T follicular helper cell (primary cell): ENCODE data around the gene SCG3.
"Not testable (repeated sequence)": the region's sequence is repeated elsewhere in the genome, so short reads cannot be mapped to it uniquely, and the experiment has no call there.

ENCODE experiments used
- DNase-seq: peaks from one replicate; pipeline ENCODE4 v3.0.0-alpha.2; 2020; ENCODE audit warnings: low read depth
- total RNA-seq, 2 experiments: gene quantifications; one replicate each; lab custom pipeline; 2026; lab: John Stamatoyannopoulos, UW

Gene SCG3
- 0 reads per million in 2 experiments for total RNA-seq

- peak; percentile 26 for DNase-seq
Measured at GRCh38 chr15:51681303-51681963, at the start of gene SCG3. Gene SCG3 (plus strand): TSS chr15:51681503. CDS start chr15:51681756, 253 bp downstream.

GRCh38 chr15:51634591-51635198, 46.6 kb upstream of the SCG3 start:
- DNase-seq, result no peak

DNA sequence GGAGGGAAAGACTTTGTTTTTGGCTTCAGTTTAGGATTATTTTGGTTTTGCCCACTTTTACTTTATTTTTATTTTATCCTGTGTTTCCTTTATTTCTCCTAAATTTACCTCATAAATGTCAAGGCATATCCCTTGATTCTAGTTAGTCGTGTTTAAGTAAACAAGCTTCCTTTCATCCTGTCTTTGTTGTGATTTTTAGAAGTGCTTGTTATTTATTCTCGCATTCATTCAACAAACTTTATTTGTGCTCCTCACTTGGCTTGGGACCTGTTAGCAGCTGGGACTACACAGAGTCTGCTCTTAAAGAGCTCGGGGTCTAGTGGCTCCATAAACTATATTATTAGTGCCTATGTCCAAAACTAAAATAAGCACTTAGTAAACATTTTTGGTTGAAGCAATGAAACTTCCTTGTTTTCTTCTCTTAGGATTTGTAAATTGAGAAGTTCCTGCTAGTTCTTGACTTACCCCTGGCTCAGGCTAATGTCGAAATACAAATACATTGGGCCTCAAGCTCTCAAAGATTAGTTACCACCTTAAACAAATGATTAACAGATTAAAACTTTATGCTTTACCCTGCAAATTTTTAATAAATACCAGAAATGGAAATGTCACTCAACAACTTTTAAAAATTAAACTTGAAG, 39.7 kb upstream of the SCG3 start:
- DNase-seq, result no peak

- DNase-seq, result no peak
Measured at GRCh38 chr15:51642696-51643095, 38.6 kb upstream of the SCG3 start.

- no peak for DNase-seq
Measured at GRCh38 chr15:51647128-51647562, 34.2 kb upstream of the SCG3 start.

- DNase-seq, result not testable (repeated sequence)
Measured at GRCh38 chr15:51648101-51648500, 33.2 kb upstream of the SCG3 start.

GRCh38 chr15:51648643-51649042, 32.7 kb upstream of the SCG3 start:
- DNase-seq, result not testable (repeated sequence)

DNA sequence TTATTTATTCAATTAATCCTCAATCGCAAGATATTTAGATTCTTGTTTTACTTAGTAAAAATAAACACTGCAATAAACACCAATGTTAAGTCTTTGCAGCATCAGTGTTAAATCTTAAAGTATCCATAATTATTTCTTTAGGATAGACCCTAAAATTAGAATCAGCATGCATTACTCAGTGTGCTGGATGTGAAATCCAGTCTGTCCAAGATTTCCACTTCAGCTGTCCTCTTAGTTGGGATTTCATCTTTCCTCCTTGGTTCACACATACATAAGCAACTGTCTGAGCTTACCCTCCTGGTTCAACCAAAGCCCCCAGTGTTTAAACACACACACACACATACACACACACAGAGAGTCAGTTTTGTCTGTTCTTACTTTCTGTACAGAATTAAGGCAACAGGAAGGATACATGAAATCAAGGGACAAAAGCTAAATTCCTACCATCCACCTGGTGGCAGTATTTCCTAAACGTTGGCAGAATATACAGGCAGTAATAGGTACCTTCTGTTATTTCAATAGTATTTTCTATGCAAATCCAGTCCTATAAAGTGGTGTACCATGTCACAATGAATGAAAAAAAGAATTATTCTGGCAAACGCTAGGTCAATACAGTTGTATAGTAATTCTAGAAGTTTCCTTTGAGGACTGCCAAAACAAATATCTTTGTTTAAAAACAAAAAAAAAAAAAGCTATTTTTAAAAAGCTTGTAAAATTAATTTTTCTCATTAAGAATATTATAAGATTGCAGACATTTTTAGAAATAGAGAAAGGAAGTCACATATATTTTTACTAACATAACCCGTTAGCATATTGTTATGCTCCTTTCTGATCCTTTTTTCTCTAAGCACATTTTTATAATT, 31.4 kb upstream of the SCG3 start:
- DNase-seq, result peak; percentile 25

GRCh38 chr15:51652084-51652668, 29.1 kb upstream of the SCG3 start:
- no peak for DNase-seq

GRCh38 chr15:51655401-51656057, 25.8 kb upstream of the SCG3 start:
- not testable (repeated sequence) for DNase-seq

DNA sequence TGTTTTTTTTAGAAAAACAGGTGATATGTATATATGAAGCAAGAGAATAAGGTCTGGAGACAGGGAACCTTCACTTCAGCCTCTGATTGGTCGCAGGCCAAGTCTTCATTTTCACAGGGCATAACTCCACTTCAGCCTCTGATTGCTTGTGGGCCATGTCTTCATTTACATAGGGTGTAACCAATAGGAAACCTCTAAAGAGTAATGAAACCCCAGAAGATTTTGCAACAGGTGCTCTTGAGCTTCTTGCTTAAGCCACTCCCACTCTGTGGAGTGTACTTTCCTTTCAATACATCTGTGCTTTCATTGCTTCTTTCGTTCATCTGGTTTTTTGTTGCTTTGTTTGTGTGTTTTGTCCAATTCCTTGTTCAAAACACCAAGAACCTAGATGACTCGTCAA, 22.6 kb upstream of the SCG3 start:
- DNase-seq, result no peak

- no peak for DNase-seq
Measured at GRCh38 chr15:51661072-51661471, 20.2 kb upstream of the SCG3 start.

GRCh38 chr15:51667478-51667877, 13.8 kb upstream of the SCG3 start:
- DNase-seq, result no peak

GRCh38 chr15:51668446-51668845, 12.9 kb upstream of the SCG3 start:
- DNase-seq, result no peak

GRCh38 chr15:51669381-51669780, 11.9 kb upstream of the SCG3 start:
- no peak for DNase-seq

DNA sequence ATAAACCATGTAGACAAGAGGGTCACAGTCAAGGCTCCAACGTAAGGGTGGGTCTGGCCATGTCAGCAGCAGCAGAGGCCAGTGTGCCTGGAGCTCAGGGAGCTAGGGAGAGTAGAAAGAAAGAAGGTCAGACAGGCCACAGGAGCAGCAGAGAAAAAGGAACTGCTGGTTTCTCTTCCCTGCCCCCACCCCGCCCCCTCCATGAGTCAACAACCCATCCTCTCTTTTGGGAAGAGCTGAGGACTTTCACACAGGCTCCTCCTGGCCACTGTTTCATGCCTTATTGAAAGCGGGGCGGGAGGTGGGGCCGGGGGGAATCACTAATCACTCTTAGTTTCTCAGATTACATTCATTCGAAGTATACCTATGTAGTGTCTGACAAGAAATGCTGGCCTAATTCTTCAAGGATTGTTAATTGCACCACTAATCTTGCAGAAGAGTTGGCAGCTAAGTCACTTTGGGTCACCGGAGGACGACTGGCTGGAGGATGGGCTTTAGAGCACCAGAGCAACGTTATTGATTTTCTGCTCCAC, 9.1 kb upstream of the SCG3 start:
- no peak for DNase-seq

- no peak for DNase-seq
Measured at GRCh38 chr15:51672913-51673857, 8.1 kb upstream of the SCG3 start.

DNA sequence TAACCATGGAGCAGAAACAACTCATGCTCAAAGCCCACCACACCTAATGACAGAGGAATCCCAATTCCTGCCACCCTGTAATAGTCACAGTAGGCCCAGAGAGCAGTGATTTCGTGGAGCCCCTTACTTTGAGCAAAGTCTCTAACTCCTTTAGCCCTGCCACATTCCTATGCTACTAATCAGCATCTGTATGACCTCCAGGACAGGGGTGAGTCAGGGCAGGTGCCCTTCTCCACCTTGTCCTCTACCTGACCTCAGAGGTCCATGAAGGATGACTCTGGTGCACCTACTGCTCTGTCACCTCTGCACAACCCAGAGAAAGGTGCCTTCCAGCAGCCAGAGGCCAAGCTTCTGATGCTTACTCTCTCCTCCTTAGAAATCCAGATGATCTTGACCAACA, 6.1 kb upstream of the SCG3 start:
- no peak for DNase-seq

DNA sequence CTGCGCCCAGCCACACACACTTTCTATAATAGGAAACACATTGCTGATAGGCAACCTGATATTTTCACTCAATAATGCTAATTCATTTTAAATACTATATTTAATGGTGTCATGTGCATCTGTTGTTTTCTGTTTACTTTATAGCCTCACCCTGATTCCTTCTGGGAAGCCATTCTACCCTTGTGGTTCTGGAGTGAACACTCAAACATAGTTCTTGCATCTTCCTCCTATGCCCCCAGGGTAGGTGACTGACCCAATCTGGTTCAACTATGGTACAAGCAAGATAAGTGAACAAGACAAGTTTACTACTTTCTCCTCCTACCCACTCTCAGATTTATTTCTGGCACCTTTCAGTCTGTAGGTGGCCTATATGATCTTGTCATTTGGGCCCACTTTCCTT, 4.3 kb upstream of the SCG3 start:
- no peak for DNase-seq

- DNase-seq, result no peak
Measured at GRCh38 chr15:51677452-51677851, 3.9 kb upstream of the SCG3 start.
